Gastroesophageal sphincter (tissue), 3 donors: Measurements from ENCODE around the gene MYCBPAP.

Source experiments
- CTCF ChIP-seq, 4 experiments: fragments of 200-600 bp in 2 of 4; fragments of 450-650 bp in 2 of 4; sonication (generic) in 1 of 4; IDR thresholded peaks; one replicate each; pipeline ENCODE4 v1.5.1; 2017 to 2019; ENCODE audit warnings: antibody characterized with exemption in 4 of 4, mild to moderate bottlenecking in 2 of 4, moderate library complexity in 2 of 4
- POLR2A ChIP-seq, 2 donors: fragments of 450-650 bp; IDR thresholded peaks; one replicate each; pipeline ENCODE4 v1.6.1; 2017; ENCODE audit warnings: antibody characterized with exemption in 2 of 2, mild to moderate bottlenecking in 2 of 2, moderate library complexity in 1 of 2
- POLR2AphosphoS5 ChIP-seq: sonication (generic); formaldehyde crosslinking; IDR thresholded peaks from one replicate; pipeline ENCODE4 v1.6.1; 2017; ENCODE audit warnings: antibody characterized with exemption

GRCh38 chr17:50514388-50514787 lies 6.1 kb downstream of the MYCBPAP start:
- TF ChIP-seq POLR2A (IDR thresholded peaks at IDR 0.05) (no peak), CTCF (IDR thresholded peaks at IDR 0.05) (no peak), POLR2AphosphoS5 (no peak)
